Measurements from ENCODE around the gene ZC3H18. TPM values are rescaled to one million over a fixed set of nuclear protein-coding genes. Genes with fewer than 3 reads are reported as not detected.

The ZC3H18 gene
- total RNA-seq, 1 donor from 2014 or later, result 48.9 TPM

DNA sequence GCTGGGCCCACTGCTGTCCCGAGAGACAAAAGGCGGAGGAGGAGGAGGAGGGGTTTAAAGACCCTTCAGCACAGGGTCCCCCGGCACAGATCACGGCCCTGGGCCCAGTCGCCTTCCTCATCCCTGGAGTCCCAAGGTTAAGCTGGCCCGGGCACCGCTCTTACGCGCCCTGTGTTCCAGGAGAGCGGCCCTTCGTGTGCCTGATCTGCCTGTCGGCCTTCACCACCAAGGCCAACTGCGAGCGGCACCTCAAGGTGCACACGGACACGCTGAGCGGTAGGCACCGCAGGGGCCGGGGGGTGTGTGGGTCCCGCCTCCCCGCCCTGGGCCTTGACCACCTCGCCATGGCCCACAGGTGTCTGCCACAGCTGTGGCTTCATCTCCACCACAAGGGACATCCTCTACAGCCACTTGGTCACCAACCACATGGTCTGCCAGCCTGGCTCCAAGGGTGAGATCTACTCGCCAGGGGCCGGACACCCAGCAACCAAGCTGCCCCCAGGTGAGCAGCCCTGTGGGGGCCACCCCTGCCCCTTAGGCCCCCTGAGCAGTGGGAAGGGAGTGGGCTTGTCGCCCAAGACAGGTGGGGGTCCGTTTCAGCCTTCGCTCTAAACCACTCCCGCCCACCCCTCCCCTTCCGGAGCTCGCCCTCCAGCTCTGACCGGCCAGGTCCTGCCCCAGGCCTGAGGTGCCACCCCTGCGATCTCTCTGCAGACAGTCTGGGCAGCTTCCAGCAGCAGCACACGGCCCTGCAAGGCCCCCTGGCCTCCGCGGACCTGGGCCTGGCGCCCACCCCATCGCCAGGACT lies 37.6 kb upstream of the ZC3H18 start:
- DNase-seq, result no peak
- H3K36me3 Mint-ChIP-seq (ENCODE audit: unreplicated experiment), result no peaks in the 10 kb centered on the region
- H3K4me3 Mint-ChIP-seq (ENCODE audit: unreplicated experiment), result no peak overlapping the region
- no peak overlapping the region for H3K27ac Mint-ChIP-seq (ENCODE audit: unreplicated experiment)
- H3K27me3 Mint-ChIP-seq (ENCODE audit: unreplicated experiment), result peaks cover 14% of the 10 kb centered on the region
- peaks cover 9% of the 10 kb centered on the region for H3K9me3 Mint-ChIP-seq (ENCODE audit: unreplicated experiment)
- peaks cover 7% of the 10 kb centered on the region for H3K4me1 Mint-ChIP-seq (ENCODE audit: low read depth, unreplicated experiment)
- TF ChIP-seq, protein P1, sequence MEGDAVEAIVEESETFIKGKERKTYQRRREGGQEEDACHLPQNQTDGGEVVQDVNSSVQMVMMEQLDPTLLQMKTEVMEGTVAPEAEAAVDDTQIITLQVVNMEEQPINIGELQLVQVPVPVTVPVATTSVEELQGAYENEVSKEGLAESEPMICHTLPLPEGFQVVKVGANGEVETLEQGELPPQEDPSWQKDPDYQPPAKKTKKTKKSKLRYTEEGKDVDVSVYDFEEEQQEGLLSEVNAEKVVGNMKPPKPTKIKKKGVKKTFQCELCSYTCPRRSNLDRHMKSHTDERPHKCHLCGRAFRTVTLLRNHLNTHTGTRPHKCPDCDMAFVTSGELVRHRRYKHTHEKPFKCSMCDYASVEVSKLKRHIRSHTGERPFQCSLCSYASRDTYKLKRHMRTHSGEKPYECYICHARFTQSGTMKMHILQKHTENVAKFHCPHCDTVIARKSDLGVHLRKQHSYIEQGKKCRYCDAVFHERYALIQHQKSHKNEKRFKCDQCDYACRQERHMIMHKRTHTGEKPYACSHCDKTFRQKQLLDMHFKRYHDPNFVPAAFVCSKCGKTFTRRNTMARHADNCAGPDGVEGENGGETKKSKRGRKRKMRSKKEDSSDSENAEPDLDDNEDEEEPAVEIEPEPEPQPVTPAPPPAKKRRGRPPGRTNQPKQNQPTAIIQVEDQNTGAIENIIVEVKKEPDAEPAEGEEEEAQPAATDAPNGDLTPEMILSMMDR (IDR thresholded peaks at IDR 0.05; ENCODE audit: partially characterized antibody, unreplicated experiment), result no peak

DNA sequence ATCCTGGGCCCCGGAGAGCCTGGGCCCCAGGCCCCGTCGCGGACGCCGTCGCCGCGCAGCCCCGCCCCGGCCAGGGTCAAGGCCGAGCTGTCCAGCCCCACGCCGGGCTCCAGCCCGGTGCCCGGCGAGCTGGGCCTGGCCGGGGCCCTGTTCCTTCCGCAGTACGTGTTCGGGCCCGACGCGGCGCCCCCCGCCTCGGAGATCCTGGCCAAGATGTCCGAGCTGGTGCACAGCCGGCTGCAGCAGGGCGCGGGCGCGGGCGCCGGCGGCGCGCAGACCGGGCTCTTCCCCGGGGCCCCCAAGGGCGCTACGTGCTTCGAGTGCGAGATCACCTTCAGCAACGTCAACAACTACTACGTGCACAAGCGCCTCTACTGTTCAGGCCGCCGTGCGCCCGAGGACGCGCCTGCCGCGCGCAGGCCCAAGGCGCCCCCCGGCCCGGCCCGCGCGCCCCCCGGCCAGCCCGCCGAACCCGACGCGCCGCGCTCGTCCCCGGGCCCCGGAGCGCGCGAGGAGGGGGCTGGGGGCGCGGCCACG lies 36.8 kb upstream of the ZC3H18 start:
- H3K27me3 Mint-ChIP-seq (ENCODE audit: unreplicated experiment), result peaks cover 14% of the 10 kb centered on the region

DNA sequence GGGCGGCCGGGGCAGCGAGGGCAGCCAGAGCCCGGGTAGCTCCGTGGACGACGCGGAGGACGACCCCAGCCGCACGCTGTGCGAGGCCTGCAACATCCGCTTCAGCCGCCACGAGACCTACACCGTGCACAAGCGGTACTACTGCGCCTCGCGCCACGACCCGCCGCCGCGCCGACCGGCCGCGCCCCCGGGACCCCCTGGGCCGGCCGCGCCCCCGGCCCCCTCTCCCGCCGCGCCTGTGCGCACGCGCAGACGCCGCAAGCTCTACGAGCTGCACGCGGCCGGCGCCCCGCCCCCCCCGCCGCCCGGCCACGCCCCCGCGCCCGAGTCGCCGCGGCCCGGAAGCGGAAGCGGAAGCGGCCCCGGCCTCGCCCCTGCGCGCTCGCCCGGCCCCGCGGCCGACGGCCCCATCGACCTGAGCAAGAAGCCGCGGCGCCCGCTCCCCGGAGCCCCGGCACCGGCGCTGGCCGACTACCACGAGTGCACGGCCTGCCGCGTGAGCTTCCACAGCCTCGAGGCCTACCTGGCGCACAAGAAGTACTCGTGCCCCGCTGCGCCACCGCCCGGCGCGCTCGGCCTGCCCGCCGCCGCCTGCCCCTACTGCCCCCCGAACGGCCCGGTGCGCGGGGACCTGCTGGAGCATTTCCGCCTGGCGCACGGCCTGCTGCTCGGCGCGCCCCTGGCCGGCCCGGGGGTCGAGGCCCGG lies 36.1 kb upstream of the ZC3H18 start:
- H3K9me3 Mint-ChIP-seq (ENCODE audit: unreplicated experiment), result peaks cover 7% of the 10 kb centered on the region
- H3K36me3 Mint-ChIP-seq (ENCODE audit: unreplicated experiment), result no peaks in the 10 kb centered on the region
- TF ChIP-seq, protein P1 (IDR thresholded peaks at IDR 0.05; ENCODE audit: partially characterized antibody, unreplicated experiment), result no peak
- peaks cover 5% of the 10 kb centered on the region for H3K4me1 Mint-ChIP-seq (ENCODE audit: low read depth, unreplicated experiment)
- peaks cover 12% of the 10 kb centered on the region for H3K27me3 Mint-ChIP-seq (ENCODE audit: unreplicated experiment)
- no peak overlapping the region for H3K4me3 Mint-ChIP-seq (ENCODE audit: unreplicated experiment)
- peak; percentile 85 for DNase-seq
- H3K27ac Mint-ChIP-seq (ENCODE audit: unreplicated experiment), result no peak overlapping the region

More for the DNA sequence above, 36.8 kb upstream of the ZC3H18 start:
- Mint-ChIP-seq H3K4me1 (ENCODE audit: low read depth, unreplicated experiment) (peaks cover 7% of the 10 kb centered on the region), H3K27ac (ENCODE audit: unreplicated experiment) (no peak overlapping the region), H3K9me3 (ENCODE audit: unreplicated experiment) (peaks cover 9% of the 10 kb centered on the region), H3K36me3 (ENCODE audit: unreplicated experiment) (no peaks in the 10 kb centered on the region), H3K4me3 (ENCODE audit: unreplicated experiment) (no peak overlapping the region)
- DNase-seq, result no peak
- TF ChIP-seq, protein P1 (IDR thresholded peaks at IDR 0.05; ENCODE audit: partially characterized antibody, unreplicated experiment), result no peak

DNA sequence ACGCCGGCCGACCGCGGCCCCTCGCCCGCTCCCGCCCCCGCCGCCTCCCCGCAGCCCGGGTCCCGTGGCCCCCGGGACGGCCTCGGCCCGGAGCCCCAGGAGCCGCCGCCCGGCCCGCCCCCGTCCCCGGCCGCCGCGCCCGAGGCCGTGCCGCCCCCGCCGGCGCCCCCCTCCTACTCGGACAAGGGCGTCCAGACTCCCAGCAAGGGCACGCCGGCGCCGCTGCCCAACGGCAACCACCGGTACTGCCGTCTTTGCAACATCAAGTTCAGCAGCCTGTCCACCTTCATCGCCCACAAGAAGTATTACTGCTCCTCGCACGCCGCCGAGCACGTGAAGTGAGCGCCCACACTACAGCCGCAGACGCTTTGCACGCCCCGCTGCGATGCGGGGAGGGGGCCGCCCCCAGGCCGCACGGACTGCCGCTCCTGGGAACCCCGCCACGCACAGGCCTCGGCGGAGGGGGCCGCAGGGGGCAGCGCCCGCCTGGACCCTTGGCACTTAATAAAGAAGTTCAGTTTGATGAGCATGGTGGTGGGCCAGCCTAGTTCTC lies 35.5 kb upstream of the ZC3H18 start:
- no peaks in the 10 kb centered on the region for H3K36me3 Mint-ChIP-seq (ENCODE audit: unreplicated experiment)
- H3K27ac Mint-ChIP-seq (ENCODE audit: unreplicated experiment), result peak overlapping the region; percentile 55
- H3K27me3 Mint-ChIP-seq (ENCODE audit: unreplicated experiment), result peaks cover 8% of the 10 kb centered on the region
- TF ChIP-seq, protein P1 (IDR thresholded peaks at IDR 0.05; ENCODE audit: partially characterized antibody, unreplicated experiment), result no peak
- H3K4me1 Mint-ChIP-seq (ENCODE audit: low read depth, unreplicated experiment), result peaks cover 2% of the 10 kb centered on the region
- peak; percentile 59 for DNase-seq
- H3K9me3 Mint-ChIP-seq (ENCODE audit: unreplicated experiment), result peaks cover 5% of the 10 kb centered on the region
- H3K4me3 Mint-ChIP-seq (ENCODE audit: unreplicated experiment), result peak overlapping the region; percentile 81
